Measurements from ENCODE around the gene BANK1. TPM values are rescaled to one million over a fixed set of nuclear protein-coding genes. Genes with fewer than 3 reads are reported as not detected.
"Not testable (repeated sequence)": the region's sequence is repeated elsewhere in the genome, so short reads cannot be mapped to it uniquely, and the experiment has no call there.

BANK1 gene
- total RNA-seq, 1 donor from 2014 or later, result 0.79 TPM

DNA sequence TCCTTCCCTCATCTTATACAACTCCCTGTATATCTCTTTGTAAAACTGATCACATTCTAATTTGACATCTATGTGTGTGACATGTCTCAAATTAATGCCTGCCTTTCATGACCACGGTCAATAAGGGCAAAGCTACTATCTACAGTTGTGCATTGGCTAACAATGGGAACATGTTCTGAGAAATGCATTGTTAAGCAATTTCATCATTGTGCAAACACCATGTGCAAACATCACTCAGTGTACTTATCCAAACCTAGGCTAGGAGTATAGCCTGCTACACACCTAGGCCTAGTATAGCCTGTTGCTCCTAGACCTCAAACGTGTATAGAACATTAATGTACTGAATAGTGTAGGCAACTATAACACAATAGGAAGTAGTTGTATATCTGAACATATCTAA is 95.0 kb downstream of the BANK1 start:
- Mint-ChIP-seq H3K27ac (peak overlapping the region; percentile 77), H3K27me3 (peaks cover 39% of the 10 kb centered on the region), H3K4me1 (ENCODE audit: low read depth) (peaks cover 6% of the 10 kb centered on the region), H3K9me3 (ENCODE audit: low read depth) (peaks cover 15% of the 10 kb centered on the region), H3K4me3 (ENCODE audit: low read depth) (no peak overlapping the region), H3K36me3 (ENCODE audit: insufficient read depth) (peaks cover 2% of the 10 kb centered on the region)
- TF ChIP-seq, protein P1, sequence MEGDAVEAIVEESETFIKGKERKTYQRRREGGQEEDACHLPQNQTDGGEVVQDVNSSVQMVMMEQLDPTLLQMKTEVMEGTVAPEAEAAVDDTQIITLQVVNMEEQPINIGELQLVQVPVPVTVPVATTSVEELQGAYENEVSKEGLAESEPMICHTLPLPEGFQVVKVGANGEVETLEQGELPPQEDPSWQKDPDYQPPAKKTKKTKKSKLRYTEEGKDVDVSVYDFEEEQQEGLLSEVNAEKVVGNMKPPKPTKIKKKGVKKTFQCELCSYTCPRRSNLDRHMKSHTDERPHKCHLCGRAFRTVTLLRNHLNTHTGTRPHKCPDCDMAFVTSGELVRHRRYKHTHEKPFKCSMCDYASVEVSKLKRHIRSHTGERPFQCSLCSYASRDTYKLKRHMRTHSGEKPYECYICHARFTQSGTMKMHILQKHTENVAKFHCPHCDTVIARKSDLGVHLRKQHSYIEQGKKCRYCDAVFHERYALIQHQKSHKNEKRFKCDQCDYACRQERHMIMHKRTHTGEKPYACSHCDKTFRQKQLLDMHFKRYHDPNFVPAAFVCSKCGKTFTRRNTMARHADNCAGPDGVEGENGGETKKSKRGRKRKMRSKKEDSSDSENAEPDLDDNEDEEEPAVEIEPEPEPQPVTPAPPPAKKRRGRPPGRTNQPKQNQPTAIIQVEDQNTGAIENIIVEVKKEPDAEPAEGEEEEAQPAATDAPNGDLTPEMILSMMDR (IDR thresholded peaks at IDR 0.05; ENCODE audit: unreplicated experiment), result no peak
- DNase-seq (ENCODE audit: low spot score, unreplicated experiment), result no peak

DNA sequence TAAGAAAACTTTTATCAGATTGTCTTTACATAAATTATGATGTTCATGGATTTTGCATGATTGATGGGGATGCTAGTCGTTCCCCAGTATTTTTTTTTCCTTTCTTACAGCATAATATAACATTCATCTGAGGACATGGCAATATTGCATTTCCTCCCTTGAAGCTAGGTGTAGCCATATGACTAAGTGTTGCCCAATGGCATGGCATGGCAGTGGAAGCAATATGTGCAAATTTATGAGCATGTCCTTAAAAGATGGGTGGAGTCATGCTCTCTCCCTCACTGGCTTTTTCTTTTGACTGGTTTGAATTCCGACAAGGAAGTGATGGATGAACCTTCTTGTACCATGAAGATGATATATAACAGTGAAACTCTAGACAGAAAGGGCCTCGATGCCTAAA is 96.3 kb downstream of the BANK1 start:
- Mint-ChIP-seq H3K4me3 (ENCODE audit: low read depth) (no peak overlapping the region), H3K27me3 (peaks cover 34% of the 10 kb centered on the region), H3K4me1 (ENCODE audit: low read depth) (peaks cover 6% of the 10 kb centered on the region), H3K9me3 (ENCODE audit: low read depth) (peaks cover 21% of the 10 kb centered on the region), H3K27ac (no peak overlapping the region), H3K36me3 (ENCODE audit: insufficient read depth) (peaks cover 2% of the 10 kb centered on the region)
- no peak for DNase-seq (ENCODE audit: low spot score, unreplicated experiment)
- TF ChIP-seq, protein P1 (IDR thresholded peaks at IDR 0.05; ENCODE audit: unreplicated experiment), result no peak

DNA sequence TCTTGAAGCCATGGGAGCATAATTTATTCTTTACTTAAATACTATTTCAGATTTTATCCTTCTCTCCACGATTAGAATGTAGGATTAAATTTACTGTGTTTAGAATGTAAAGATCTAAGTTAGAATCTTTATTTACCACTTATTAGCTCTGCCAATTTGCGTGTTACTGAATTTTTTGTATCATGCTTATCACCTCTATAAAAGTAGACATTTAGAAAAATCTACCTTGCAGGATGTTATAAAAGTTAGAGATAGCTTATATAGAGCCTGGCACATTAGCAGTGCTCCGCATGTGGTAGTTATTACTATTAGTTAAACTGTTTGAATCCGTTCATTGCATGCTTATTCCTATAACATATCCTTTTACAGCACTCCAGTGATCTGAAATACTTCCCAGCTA is 97.9 kb downstream of the BANK1 start:
- Mint-ChIP-seq H3K4me3 (ENCODE audit: low read depth) (no peak overlapping the region), H3K9me3 (ENCODE audit: low read depth) (peaks cover 22% of the 10 kb centered on the region), H3K27ac (no peak overlapping the region), H3K36me3 (ENCODE audit: insufficient read depth) (peaks cover 2% of the 10 kb centered on the region), H3K27me3 (peaks cover 25% of the 10 kb centered on the region), H3K4me1 (ENCODE audit: low read depth) (peaks cover 6% of the 10 kb centered on the region)
- no peak for DNase-seq (ENCODE audit: low spot score, unreplicated experiment)
- TF ChIP-seq, protein P1 (IDR thresholded peaks at IDR 0.05; ENCODE audit: unreplicated experiment), result no peak

DNA sequence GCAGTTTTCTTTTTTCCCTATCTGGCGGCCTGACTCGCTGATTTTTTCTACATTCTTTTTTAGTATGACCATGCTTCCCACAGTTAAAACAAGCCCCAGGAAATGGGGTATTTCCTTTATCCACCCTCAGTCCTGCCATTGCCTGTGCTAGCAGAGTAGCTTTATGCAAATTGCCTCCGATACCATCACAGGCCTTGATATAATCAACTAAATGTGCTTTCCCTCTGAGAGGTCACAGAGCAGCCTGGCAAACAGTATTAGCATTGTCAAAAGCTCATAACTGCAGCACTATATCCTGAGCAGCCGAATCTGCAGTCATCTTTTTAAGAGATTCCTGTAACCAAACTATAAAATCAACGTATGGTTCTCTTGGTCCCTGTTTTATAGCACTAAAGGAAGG is 115.0 kb downstream of the BANK1 start:
- not testable (repeated sequence) for H3K36me3 Mint-ChIP-seq (ENCODE audit: insufficient read depth); H3K27ac Mint-ChIP-seq; H3K27me3 Mint-ChIP-seq; H3K9me3 Mint-ChIP-seq (ENCODE audit: low read depth); H3K4me1 Mint-ChIP-seq (ENCODE audit: low read depth); H3K4me3 Mint-ChIP-seq (ENCODE audit: low read depth); DNase-seq (ENCODE audit: low spot score, unreplicated experiment)

DNA sequence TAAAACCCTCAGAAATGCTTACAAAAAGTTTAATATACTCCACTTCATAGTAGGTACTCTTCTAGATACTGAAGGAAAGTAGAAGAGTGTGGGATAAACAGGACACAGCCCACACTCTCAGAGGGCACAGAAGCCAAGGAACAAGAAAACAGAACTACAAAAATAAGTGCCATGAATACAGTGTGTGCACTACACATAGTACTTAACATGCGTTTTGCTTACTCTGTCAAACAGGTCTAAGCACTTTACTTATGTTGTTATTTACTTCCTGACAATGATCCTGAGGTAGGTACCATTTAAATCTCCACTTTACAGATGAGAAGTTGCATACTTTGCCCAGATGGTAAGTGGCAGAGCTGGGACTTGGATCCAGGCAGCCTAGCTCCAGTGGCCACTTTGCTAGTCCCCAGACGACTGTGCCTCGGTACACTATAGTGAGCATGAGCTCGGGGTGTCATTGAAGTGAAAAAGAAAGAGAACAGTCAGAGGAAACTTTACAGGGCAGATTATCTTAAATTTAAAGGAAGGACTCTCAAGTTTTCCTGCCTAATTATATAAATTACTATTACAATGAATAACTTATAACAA is 120.3 kb downstream of the BANK1 start:
- DNase-seq (ENCODE audit: low spot score, unreplicated experiment), result no peak
- Mint-ChIP-seq H3K4me1 (ENCODE audit: low read depth) (no peaks in the 10 kb centered on the region), H3K27me3 (no peaks in the 10 kb centered on the region), H3K4me3 (ENCODE audit: low read depth) (no peak overlapping the region), H3K36me3 (ENCODE audit: insufficient read depth) (no peaks in the 10 kb centered on the region), H3K27ac (no peak overlapping the region), H3K9me3 (ENCODE audit: low read depth) (peaks cover 4% of the 10 kb centered on the region)
- TF ChIP-seq, protein P1 (IDR thresholded peaks at IDR 0.05; ENCODE audit: unreplicated experiment), result no peak

DNA sequence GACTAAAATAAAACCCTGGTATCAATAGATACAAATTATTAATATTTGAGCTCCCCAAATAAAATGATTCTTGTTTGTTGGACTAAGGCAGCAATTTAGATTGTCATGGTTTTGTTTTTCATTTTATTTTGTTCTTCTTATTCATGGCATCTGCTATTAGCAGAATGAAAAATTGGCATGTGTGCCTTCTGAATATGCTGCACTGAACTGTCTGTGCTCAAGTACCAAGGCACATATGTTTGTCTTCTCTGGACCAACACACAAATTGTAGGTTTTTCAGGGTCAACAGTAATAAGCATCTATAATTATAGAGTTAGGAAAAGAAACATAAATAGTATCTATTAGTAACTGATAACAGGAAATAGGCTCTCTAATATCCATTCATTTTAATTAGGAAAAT is 121.1 kb downstream of the BANK1 start:
- H3K36me3 Mint-ChIP-seq (ENCODE audit: insufficient read depth), result no peaks in the 10 kb centered on the region
- H3K9me3 Mint-ChIP-seq (ENCODE audit: low read depth), result peaks cover under 1% of the 10 kb centered on the region
- no peak overlapping the region for H3K4me3 Mint-ChIP-seq (ENCODE audit: low read depth)
- H3K4me1 Mint-ChIP-seq (ENCODE audit: low read depth), result no peaks in the 10 kb centered on the region
- no peaks in the 10 kb centered on the region for H3K27me3 Mint-ChIP-seq
- H3K27ac Mint-ChIP-seq, result no peak overlapping the region
- TF ChIP-seq, protein P1 (IDR thresholded peaks at IDR 0.05; ENCODE audit: unreplicated experiment), result no peak
- no peak for DNase-seq (ENCODE audit: low spot score, unreplicated experiment)

Measured in progenitor cell of endocrine pancreas (in vitro differentiated cells).